HPDE6-E6E7 (cell line): ENCODE measurements around the gene OR2M3.
"Not testable (repeated sequence)": the region's sequence is repeated elsewhere in the genome, so short reads cannot be mapped to it uniquely, and the experiment has no call there.

ENCODE experiments used
- DNase-seq: peaks from one replicate; pipeline ENCODE4 v3.0.0; 2011; ENCODE audit warnings: missing footprints; ENCODE audit errors: extremely low spot score

The OR2M3 gene

GRCh38 chr1:248196965-248197364, at the start of gene OR2M3:
OR2M3 (plus strand) TSS chr1:248197265; CDS start chr1:248203068, 5,803 bp downstream.
- no peak for DNase-seq

GRCh38 chr1:248152056-248152827, 44.8 kb upstream of the OR2M3 start:
- no peak for DNase-seq

GRCh38 chr1:248155927-248156326, 41.1 kb upstream of the OR2M3 start:
- DNase-seq = no peak

- DNase-seq = no peak
These were observed 38.3 kb upstream of the OR2M3 start for GRCh38 chr1:248158758-248159157.

- DNase-seq = no peak
These were observed 33.0 kb upstream of the OR2M3 start for GRCh38 chr1:248164031-248164430.

GRCh38 chr1:248165186-248165585, 31.9 kb upstream of the OR2M3 start:
- no peak for DNase-seq

GRCh38 chr1:248174521-248174920, 22.5 kb upstream of the OR2M3 start, which contains the start of gene OR2M2:
OR2M2 (plus strand) TSS chr1:248174821; CDS start chr1:248179986, 5,165 bp downstream.
- DNase-seq = no peak

- DNase-seq = no peak
These were observed 13.1 kb upstream of the OR2M3 start for GRCh38 chr1:248183996-248184395.

- DNase-seq = no peak
These were observed 9.7 kb upstream of the OR2M3 start for GRCh38 chr1:248187363-248187762.

- DNase-seq = no peak
These were observed 8.0 kb upstream of the OR2M3 start for GRCh38 chr1:248189026-248189425.

- no peak for DNase-seq
These were observed 2.9 kb upstream of the OR2M3 start for GRCh38 chr1:248194117-248194516.

GRCh38 chr1:248215880-248216279, 18.8 kb downstream of the OR2M3 start:
- no peak for DNase-seq

- no peak for DNase-seq
These were observed 28.5 kb downstream of the OR2M3 start for GRCh38 chr1:248225537-248225936.

GRCh38 chr1:248229360-248229908, 32.4 kb downstream of the OR2M3 start:
- no peak for DNase-seq

- no peak for DNase-seq
These were observed 34.1 kb downstream of the OR2M3 start, which contains the start of gene OR2M4 for GRCh38 chr1:248231117-248231516. OR2M4 (plus strand) TSS chr1:248231417; CDS start chr1:248238929, 7,512 bp downstream.

- DNase-seq = no peak
These were observed 42.4 kb downstream of the OR2M3 start for GRCh38 chr1:248239478-248239877.

- peak; percentile 20 for DNase-seq
These were observed 46.1 kb downstream of the OR2M3 start for GRCh38 chr1:248243204-248243603.

GRCh38 chr1:248259309-248259708, 62.2 kb downstream of the OR2M3 start:
- DNase-seq = not testable (repeated sequence)
